RWPE1 (cell line): ENCODE results near the gene ZCWPW1.
"Not testable (repeated sequence)": the region's sequence is repeated elsewhere in the genome, so short reads cannot be mapped to it uniquely, and the experiment has no call there.

Experiments
- CTCF ChIA-PET: fragments of 350-600 bp; sonication (Branson Sonifier 250); formaldehyde crosslinking; extraction: SDS; loops from one replicate; lab custom pipeline; 2021; lab: Yijun Ruan, JAX
- POLR2A ChIA-PET: fragments of 400-600 bp; formaldehyde crosslinking; extraction: SDS; loops from one replicate; lab custom pipeline; 2020; ENCODE audit warnings: antibody characterized with exemption; ENCODE audit not compliant: low non-redundant PET; lab: Yijun Ruan, JAX
- DNase-seq: peaks from one replicate; pipeline ENCODE4 v3.0.0; 2012; ENCODE audit warnings: low spot score
- H3K27ac ChIP-seq: fragments of 450-650 bp; 2 replicates; pipeline ENCODE4 v1.5.1; 2017
- CTCF ChIP-seq: fragments of 450-650 bp; conservative IDR thresholded peaks from 2 replicates; pipeline ENCODE4 v1.5.1; 2017; ENCODE audit warnings: low read depth, mild to moderate bottlenecking

ZCWPW1 gene

GRCh38 chr7:100367251-100367620 lies 61.3 kb downstream of the ZCWPW1 start:
- TF ChIP-seq CTCF, result no peak
- no peak for DNase-seq
- H3K27ac ChIP-seq, result peak overlapping the region; percentile 47
- POLR2A ChIA-PET, result no interaction called here
- CTCF ChIA-PET, result no interaction called here

- TF ChIP-seq CTCF, result no peak
- ChIA-PET POLR2A (no interaction called here), CTCF (no interaction called here)
- H3K27ac ChIP-seq, result peak overlapping the region; percentile 47
- DNase-seq, result no peak
Observed at GRCh38 chr7:100366411-100367250, 61.9 kb downstream of the ZCWPW1 start.

GRCh38 chr7:100365998-100366367 lies 62.5 kb downstream of the ZCWPW1 start:
- POLR2A ChIA-PET, CTCF ChIA-PET: not testable (repeated sequence)

GRCh38 chr7:100364480-100364879 lies 64.0 kb downstream of the ZCWPW1 start:
- H3K27ac ChIP-seq, result no peak overlapping the region
- TF ChIP-seq CTCF, result no peak
- CTCF ChIA-PET, result interaction anchor here (0.6 kb wide), 1 partner anchor 21 kb away, joined by 3 read pairs; no protein-coding TSS in a partner anchor
- DNase-seq, result no peak
- POLR2A ChIA-PET, result no interaction called here

More at GRCh38 chr7:100365998-100366367, 62.5 kb downstream of the ZCWPW1 start:
- peak overlapping the region; percentile 47 for H3K27ac ChIP-seq
- not testable (repeated sequence) for DNase-seq

GRCh38 chr7:100363797-100364196 lies 64.7 kb downstream of the ZCWPW1 start:
- DNase-seq, POLR2A ChIA-PET, H3K27ac ChIP-seq: not testable (repeated sequence)
- CTCF ChIA-PET, result interaction anchor here (0.6 to 0.7 kb wide), 2 partner anchors 106 to 1496 kb away, joined by 3 to 5 read pairs; no protein-coding TSS in a partner anchor

GRCh38 chr7:100363098-100363497 lies 65.4 kb downstream of the ZCWPW1 start:
- TF ChIP-seq CTCF, result no peak
- DNase-seq, result no peak
- ChIA-PET POLR2A (no interaction called here), CTCF (no interaction called here)
- no peak overlapping the region for H3K27ac ChIP-seq

GRCh38 chr7:100360135-100360854 lies 68.2 kb downstream of the ZCWPW1 start:
- no peak for DNase-seq
- ChIA-PET POLR2A (no interaction called here), CTCF (no interaction called here)
- H3K27ac ChIP-seq, result no peak overlapping the region
- TF ChIP-seq CTCF, result no peak
